SK-N-MC (cell line): ENCODE results near the gene KRTAP16-1.

ENCODE experiments used
- DNase-seq: peaks from one replicate; pipeline ENCODE4 v3.0.0-alpha.2; 2011; ENCODE audit warnings: low read depth, low spot score
- H3K27ac ChIP-seq: fragments of 200-600 bp; sonication (generic); 2 replicates; pipeline ENCODE4 v1.5.1; 2016; ENCODE audit warnings: mixed run types
- H3K36me3 ChIP-seq: fragments of 200-600 bp; sonication (generic); 2 replicates; pipeline ENCODE4 v1.6.1; 2017; ENCODE audit warnings: antibody characterized with exemption, low read length, mixed read lengths; ENCODE audit not compliant: insufficient read depth
- H3K4me3 ChIP-seq: fragments of 200-600 bp; sonication (generic); 2 replicates; pipeline ENCODE4 v1.5.1; 2016
- H3K9ac ChIP-seq: fragments of 200-600 bp; sonication (generic); 2 replicates; pipeline ENCODE4 v1.8.0; 2017; ENCODE audit warnings: mixed run types, mixed read lengths; ENCODE audit not compliant: insufficient read length
- H3K9me3 ChIP-seq: fragments of 200-600 bp; sonication (generic); 2 replicates; pipeline ENCODE4 v1.6.1; 2017; ENCODE audit warnings: low read depth, mild to moderate bottlenecking, antibody characterized with exemption, low read length, moderate library complexity, mixed read lengths
- EZH2 ChIP-seq: fragments of 200-600 bp; sonication (generic); IDR thresholded peaks from one replicate; pipeline ENCODE4 v1.6.1; 2017; ENCODE audit warnings: antibody characterized with exemption
- FOXP2 ChIP-seq: optimal IDR thresholded peaks from 2 replicates; pipeline ENCODE3; 2011; ENCODE audit warnings: mild to moderate bottlenecking, moderate library complexity; ENCODE audit not compliant: insufficient read depth; ENCODE audit errors: extremely low read length, control extremely low read depth
- POLR2AphosphoS5 ChIP-seq: IDR thresholded peaks from 2 replicates; pipeline ENCODE4 v1.6.1; 2012; ENCODE audit warnings: mild to moderate bottlenecking, low read depth, low read length, borderline replicate concordance

Gene KRTAP16-1

GRCh38 chr17:41311111-41311510, 2.0 kb upstream of the KRTAP16-1 start:
- H3K9ac ChIP-seq, result no peak overlapping the region
- no peaks in the 10 kb centered on the region for H3K36me3 ChIP-seq
- no peak for TF ChIP-seq FOXP2
- no peaks in the 10 kb centered on the region for H3K9me3 ChIP-seq
- no peak overlapping the region for H3K4me3 ChIP-seq
- no peak for DNase-seq
- no peak overlapping the region for H3K27ac ChIP-seq

GRCh38 chr17:41308251-41308917, 725 bp downstream of the KRTAP16-1 start:
- H3K36me3 ChIP-seq, result no peaks in the 10 kb centered on the region
- TF ChIP-seq POLR2AphosphoS5, result no peak
- no peak for TF ChIP-seq FOXP2
- TF ChIP-seq EZH2, result no peak
- H3K9ac ChIP-seq, result no peak overlapping the region
- no peaks in the 10 kb centered on the region for H3K9me3 ChIP-seq
- H3K4me3 ChIP-seq, result no peak overlapping the region
- no peak overlapping the region for H3K27ac ChIP-seq
- no peak for DNase-seq

GRCh38 chr17:41307647-41308046, 1.5 kb downstream of the KRTAP16-1 start:
- Histone ChIP-seq H3K9me3 (no peaks in the 10 kb centered on the region), H3K36me3 (no peaks in the 10 kb centered on the region), H3K9ac (no peak overlapping the region), H3K4me3 (no peak overlapping the region), H3K27ac (no peak overlapping the region)
- TF ChIP-seq EZH2 (no peak), FOXP2 (no peak), POLR2AphosphoS5 (no peak)
- DNase-seq, result no peak

GRCh38 chr17:41304091-41304490, 5.0 kb downstream of the KRTAP16-1 start:
- Histone ChIP-seq H3K4me3 (no peak overlapping the region), H3K9me3 (no peaks in the 10 kb centered on the region), H3K27ac (no peak overlapping the region), H3K9ac (no peak overlapping the region), H3K36me3 (no peaks in the 10 kb centered on the region)
- TF ChIP-seq FOXP2, result no peak
- TF ChIP-seq EZH2, result no peak
- TF ChIP-seq POLR2AphosphoS5, result no peak
- no peak for DNase-seq

GRCh38 chr17:41302981-41303380, 6.1 kb downstream of the KRTAP16-1 start:
- no peak for TF ChIP-seq EZH2
- TF ChIP-seq FOXP2, result no peak
- no peak for TF ChIP-seq POLR2AphosphoS5
- H3K9ac ChIP-seq, result no peak overlapping the region
- H3K36me3 ChIP-seq, result no peaks in the 10 kb centered on the region
- DNase-seq, result no peak
- no peak overlapping the region for H3K27ac ChIP-seq
- no peak overlapping the region for H3K4me3 ChIP-seq
- no peaks in the 10 kb centered on the region for H3K9me3 ChIP-seq

GRCh38 chr17:41301916-41302901, 6.9 kb downstream of the KRTAP16-1 start, which contains the start of gene KRTAP29-1:
Gene KRTAP29-1 (minus strand): TSS chr17:41302851. CDS start chr17:41302851, 0 bp downstream.
- H3K27ac ChIP-seq, result no peak within 1 kb of the TSS
- TF ChIP-seq EZH2 (no peak), FOXP2 (no peak), POLR2AphosphoS5 (no peak)
- no peak for DNase-seq

GRCh38 chr17:41301204-41301790, 7.8 kb downstream of the KRTAP16-1 start:
- no peaks in the 10 kb centered on the region for H3K36me3 ChIP-seq
- no peak overlapping the region for H3K27ac ChIP-seq
- H3K9me3 ChIP-seq, result no peaks in the 10 kb centered on the region
- no peak for TF ChIP-seq EZH2
- TF ChIP-seq FOXP2, result no peak
- no peak for TF ChIP-seq POLR2AphosphoS5
- H3K4me3 ChIP-seq, result no peak overlapping the region
- no peak overlapping the region for H3K9ac ChIP-seq
- DNase-seq, result no peak

More at GRCh38 chr17:41301916-41302901, 6.9 kb downstream of the KRTAP16-1 start, which contains the start of gene KRTAP29-1:
- H3K4me3 ChIP-seq, result no peak within 1 kb of the TSS
- H3K9ac ChIP-seq, result no peak within 1 kb of the TSS
- H3K36me3 ChIP-seq, result no peaks in the 10 kb centered on the region
- H3K9me3 ChIP-seq, result no peaks in the 10 kb centered on the region

GRCh38 chr17:41298458-41299135, 10.5 kb downstream of the KRTAP16-1 start:
- H3K9me3 ChIP-seq, result no peaks in the 10 kb centered on the region
- no peak for TF ChIP-seq FOXP2
- no peak for TF ChIP-seq POLR2AphosphoS5
- no peak for TF ChIP-seq EZH2
- H3K4me3 ChIP-seq, result no peak overlapping the region
- no peak overlapping the region for H3K27ac ChIP-seq
- H3K36me3 ChIP-seq, result no peaks in the 10 kb centered on the region
- DNase-seq, result no peak
- no peak overlapping the region for H3K9ac ChIP-seq

GRCh38 chr17:41296846-41297245, 12.3 kb downstream of the KRTAP16-1 start:
- Histone ChIP-seq H3K9me3 (no peaks in the 10 kb centered on the region), H3K9ac (no peak overlapping the region), H3K4me3 (no peak overlapping the region), H3K27ac (no peak overlapping the region), H3K36me3 (no peaks in the 10 kb centered on the region)
- TF ChIP-seq FOXP2, result no peak
- no peak for TF ChIP-seq EZH2
- no peak for TF ChIP-seq POLR2AphosphoS5
- no peak for DNase-seq
